Body of pancreas (tissue), 4 donors: ENCODE measurements around the gene FRMD4B. TPM values are rescaled to one million over a fixed set of nuclear protein-coding genes. Genes with fewer than 3 reads are reported as not detected.

Experiments used
- ATAC-seq: fragments of 150-250 bp; one replicate; pipeline ENCODE4 v1.9.1; 2016
- DNase-seq, 4 donors: peaks; one replicate each; pipeline ENCODE4 v3.0.0-alpha.2; 2019
- H3K27ac ChIP-seq, 4 donors: fragments of 200-600 bp; sonication (generic); 1 replicate in 3 of 4; 2 replicates in 1 of 4; pipeline versions ENCODE4 v1.5.1 to v1.6.1; 2016 to 2019; ENCODE audit warnings: mild to moderate bottlenecking in 1 of 4, mixed read lengths in 1 of 4, moderate library complexity in 1 of 4
- H3K27me3 ChIP-seq, 2 donors: fragments of 200-600 bp; sonication (generic); one replicate each; pipeline ENCODE4 v1.6.0; 2016; ENCODE audit warnings: mild to moderate bottlenecking in 1 of 2
- H3K36me3 ChIP-seq, 2 donors: fragments of 200-600 bp; sonication (generic); replicated peaks in 1 of 2; 2 replicates each; pipeline ENCODE4 v1.5.1; 2016; ENCODE audit warnings: low read depth in 2 of 2; ENCODE audit not compliant: insufficient read depth in 1 of 2
- H3K4me1 ChIP-seq: fragments of 200-600 bp; sonication (generic); one replicate; pipeline ENCODE4 v1.6.0; 2016
- H3K4me3 ChIP-seq, 2 donors: fragments of 200-600 bp; sonication (generic); 1 replicate in 1 of 2; 2 replicates in 1 of 2; pipeline ENCODE4 v1.5.1; 2016 to 2019
- H3K9me3 ChIP-seq, 3 donors: fragments of 200-600 bp; sonication (generic); 1 replicate in 2 of 3; 2 replicates in 1 of 3; pipeline ENCODE4 v1.5.1; 2016
- CTCF ChIP-seq, 7 experiments: fragments of 450-650 bp in 4 of 7; fragments of 200-600 bp in 3 of 7; sonication (generic) in 3 of 7; IDR thresholded peaks; one replicate each; pipeline ENCODE4 v1.5.1; 2016 to 2019; ENCODE audit warnings: antibody characterized with exemption in 7 of 7
- POLR2A ChIP-seq, 3 donors: fragments of 450-650 bp; IDR thresholded peaks; one replicate each; pipeline ENCODE4 v1.6.1; 2016; ENCODE audit warnings: antibody characterized with exemption in 3 of 3, mild to moderate bottlenecking in 2 of 3
- WGBS, 2 donors: methylation state at CpG; one replicate each; pipeline ENCODE4 v1.1.5; 2017; 5-methylcytosine and 5-hydroxymethylcytosine counted together
- intact Hi-C: fragments of 100-400 bp; cut with DNase I; formaldehyde crosslinking; loops from one replicate; pipeline ENCODE4 v1.15.1; 2023
- total RNA-seq, 2 donors: library from RNA; depleted of rRNA; stranded (reverse); fragments of >200 nt; gene quantifications; one replicate each; pipeline ENCODE4 v1.1.0, GENCODE V29; 2016

Gene FRMD4B
- 10 to 100 TPM in 1 of 2 donors, 1 to 10 TPM in 1; 7.3 to 14.3 TPM for total RNA-seq

GRCh38 chr3:69385723-69386555, at the start of gene FRMD4B:
Gene FRMD4B, minus strand, starts transcription at chr3:69386088. Its CDS starts 99 bp downstream, at chr3:69385989.
- TF ChIP-seq CTCF (IDR thresholded peaks at IDR 0.05) (peak in 2 of 7 experiments; percentile 13), POLR2A (IDR thresholded peaks at IDR 0.05) (no peak)
- Histone ChIP-seq H3K27me3 (no peaks in the 10 kb centered on the region), H3K4me1 (peaks cover 14% of the 10 kb centered on the region), H3K36me3 (no peaks in the 10 kb centered on the region), H3K4me3 (peak within 1 kb of the TSS in 1 of 2 donors; percentile 21), H3K9me3 (no peaks in the 10 kb centered on the region), H3K27ac (no peak within 1 kb of the TSS)
- 1 to 3% methylated on average over 15 to 65 of the region's 65 CpGs for WGBS, 2 donors
- DNase-seq, result peak; percentile 68 to 84 (median 76)
- intact Hi-C loops, result no loop called here
- ATAC-seq, result peak; percentile 87

GRCh38 chr3:69433969-69434325, 48.1 kb upstream of the FRMD4B start:
- intact Hi-C loops, result no loop called here

DNA sequence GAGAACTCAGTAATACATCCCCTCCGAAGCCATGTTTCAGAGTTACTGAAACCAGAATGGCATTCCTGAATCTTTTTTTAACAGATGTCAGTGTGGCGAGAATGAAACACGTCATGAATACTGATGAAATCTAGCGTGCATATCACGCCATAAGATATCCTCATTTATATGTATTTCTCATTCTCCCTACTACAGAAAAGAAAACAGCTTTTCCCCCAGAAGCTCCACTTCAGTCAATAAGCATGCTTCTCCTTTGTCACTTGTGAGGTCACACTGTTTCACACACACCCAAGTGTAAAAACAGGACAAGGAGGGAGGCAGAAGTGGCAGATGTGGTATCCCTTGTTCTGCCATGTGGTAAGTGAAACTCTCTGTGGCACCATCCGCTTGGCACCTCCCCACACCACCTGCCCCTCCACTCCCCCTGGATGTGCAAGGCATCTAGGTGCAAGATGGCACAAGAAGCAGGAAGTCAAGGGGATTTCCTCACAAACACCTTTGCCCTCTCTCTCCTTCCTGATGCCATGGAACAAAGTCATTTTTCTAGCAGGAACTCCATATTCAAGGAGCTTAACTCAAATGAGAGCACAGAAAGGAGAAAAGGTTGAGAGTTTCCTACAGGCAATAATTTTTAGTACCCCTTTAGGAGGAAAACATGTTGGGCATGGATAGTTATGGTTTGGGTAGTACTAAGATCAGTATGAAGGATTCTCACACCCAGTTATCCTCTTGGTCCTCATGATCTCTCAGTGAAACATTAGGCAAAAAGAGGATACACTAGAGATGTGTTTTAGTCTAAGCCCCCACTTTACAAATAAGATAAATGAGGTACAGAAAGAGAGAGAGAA, 47.5 kb upstream of the FRMD4B start:
- H3K36me3 ChIP-seq, result no peaks in the 10 kb centered on the region
- intact Hi-C loops, result no loop called here
- no peaks in the 10 kb centered on the region for H3K27me3 ChIP-seq
- no peak overlapping the region for H3K4me3 ChIP-seq
- no peak overlapping the region for H3K27ac ChIP-seq
- 75 to 78% methylated on average over 6 of the region's 6 CpGs for WGBS, 2 donors
- DNase-seq (no peak), ATAC-seq (no peak)
- no peaks in the 10 kb centered on the region for H3K4me1 ChIP-seq
- no peaks in the 10 kb centered on the region for H3K9me3 ChIP-seq
- TF ChIP-seq CTCF (IDR thresholded peaks at IDR 0.05), result no peak
- no peak for TF ChIP-seq POLR2A (IDR thresholded peaks at IDR 0.05)

More at GRCh38 chr3:69433969-69434325, 48.1 kb upstream of the FRMD4B start:
- no peak for ATAC-seq
- 62 to 65% methylated on average over 4 of the region's 4 CpGs for WGBS, 2 donors
- no peaks in the 10 kb centered on the region for H3K4me1 ChIP-seq
- H3K36me3 ChIP-seq, result no peaks in the 10 kb centered on the region
- TF ChIP-seq CTCF (IDR thresholded peaks at IDR 0.05) (no peak), POLR2A (IDR thresholded peaks at IDR 0.05) (no peak)
- no peaks in the 10 kb centered on the region for H3K9me3 ChIP-seq
- no peak overlapping the region for H3K27ac ChIP-seq
- no peak for DNase-seq
- no peak overlapping the region for H3K4me3 ChIP-seq
- H3K27me3 ChIP-seq, result no peaks in the 10 kb centered on the region

DNA sequence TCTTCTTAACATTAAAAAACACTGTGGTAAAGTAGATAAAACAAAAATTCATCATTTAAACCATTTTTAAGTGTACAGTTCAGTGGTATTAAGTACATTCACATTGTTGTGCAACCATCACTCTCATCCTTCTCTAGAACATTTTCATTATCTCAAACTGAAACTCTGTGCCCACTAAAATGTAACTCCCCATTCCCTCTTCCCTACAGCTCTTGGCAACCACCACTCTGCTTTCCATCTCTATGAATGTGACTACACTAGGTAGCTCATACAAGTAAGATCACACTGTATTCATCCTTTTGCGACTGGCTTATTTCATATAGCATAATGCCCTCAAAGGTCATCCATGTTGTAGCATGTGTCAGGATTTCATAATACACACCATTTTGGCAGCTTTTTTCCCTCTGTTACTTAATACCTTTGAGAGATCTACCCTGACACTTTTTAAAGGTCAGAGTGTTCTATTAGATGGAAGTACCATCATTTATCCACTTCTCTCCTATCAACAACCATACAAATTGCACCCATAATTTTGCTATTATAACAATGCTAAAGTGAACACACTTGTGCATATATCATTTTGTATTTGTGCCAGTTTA, 42.9 kb upstream of the FRMD4B start:
- intact Hi-C loops, result no loop called here
- no peaks in the 10 kb centered on the region for H3K36me3 ChIP-seq
- DNase-seq (no peak), ATAC-seq (no peak)
- TF ChIP-seq POLR2A (IDR thresholded peaks at IDR 0.05) (no peak), CTCF (IDR thresholded peaks at IDR 0.05) (no peak)
- H3K4me1 ChIP-seq, result no peaks in the 10 kb centered on the region
- 83 to 91% methylated on average over 1 of the region's 1 CpG for WGBS, 2 donors
- H3K4me3 ChIP-seq, result no peak overlapping the region
- no peak overlapping the region for H3K27ac ChIP-seq
- no peaks in the 10 kb centered on the region for H3K27me3 ChIP-seq
- H3K9me3 ChIP-seq, result no peaks in the 10 kb centered on the region
